Skeletal muscle satellite cell (primary cell): Measurements from ENCODE around the gene MYO1D.

Experiments
- H3K27me3 ChIP-seq: 2 replicates; pipeline ENCODE4 v1.7.0; 2013; ENCODE audit warnings: low read length; ENCODE audit not compliant: control insufficient read depth, insufficient read depth
- H3K36me3 ChIP-seq: 2 replicates; pipeline ENCODE4 v1.7.0; 2013; ENCODE audit warnings: mild to moderate bottlenecking, control low read depth, low read length; ENCODE audit not compliant: insufficient read depth
- H3K4me1 ChIP-seq: 2 replicates; pipeline ENCODE4 v1.7.0; 2013; ENCODE audit warnings: low read length; ENCODE audit not compliant: control insufficient read depth, insufficient read depth
- H3K4me2 ChIP-seq: 2 replicates; pipeline ENCODE4 v1.7.0; 2013; ENCODE audit warnings: mild to moderate bottlenecking, low read length
- H3K4me3 ChIP-seq: 2 replicates; pipeline ENCODE4 v1.7.0; 2013; ENCODE audit warnings: low read length
- H3K9ac ChIP-seq: 2 replicates; pipeline ENCODE4 v1.7.0; 2013; ENCODE audit warnings: mild to moderate bottlenecking, low read depth, low read length, moderate library complexity
- H3K9me3 ChIP-seq: replicated peaks from 2 replicates; pipeline ENCODE4 v1.7.0; 2013; ENCODE audit warnings: mild to moderate bottlenecking, control low read depth, low read length

Gene MYO1D

GRCh38 chr17:32626379-32626791, 250.5 kb downstream of the MYO1D start:
- Histone ChIP-seq H3K9ac (no peak overlapping the region), H3K4me1 (peaks cover 14% of the 10 kb centered on the region), H3K9me3 (no peaks in the 10 kb centered on the region), H3K27me3 (no peaks in the 10 kb centered on the region), H3K4me2 (no peak overlapping the region), H3K36me3 (no peaks in the 10 kb centered on the region), H3K4me3 (no peak overlapping the region)

DNA sequence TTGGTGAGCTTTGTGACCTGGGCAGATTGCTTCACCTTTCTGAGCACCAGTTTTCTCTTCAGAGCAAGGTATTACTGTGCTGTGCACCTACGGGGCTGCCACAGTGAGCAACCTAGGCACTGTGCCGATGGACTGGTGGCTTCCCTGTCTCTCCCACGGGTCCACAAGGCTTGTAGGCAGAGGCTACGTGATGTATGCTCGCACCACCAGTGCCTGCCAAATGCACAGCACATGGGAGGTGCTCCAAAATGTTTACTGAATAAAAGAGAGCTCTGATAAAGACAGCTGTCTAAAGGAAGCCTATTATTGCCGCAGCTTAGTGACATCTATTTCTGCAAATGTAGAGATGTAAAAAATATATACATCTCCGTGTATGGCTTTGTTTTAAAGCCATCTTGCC, 251.0 kb downstream of the MYO1D start:
- H3K9me3 ChIP-seq, result no peaks in the 10 kb centered on the region
- no peaks in the 10 kb centered on the region for H3K27me3 ChIP-seq
- no peak overlapping the region for H3K4me2 ChIP-seq
- no peak overlapping the region for H3K9ac ChIP-seq
- no peak overlapping the region for H3K4me3 ChIP-seq
- H3K4me1 ChIP-seq, result peaks cover 14% of the 10 kb centered on the region
- no peaks in the 10 kb centered on the region for H3K36me3 ChIP-seq

GRCh38 chr17:32623196-32623595, 253.7 kb downstream of the MYO1D start:
- Histone ChIP-seq H3K9me3 (no peaks in the 10 kb centered on the region), H3K36me3 (no peaks in the 10 kb centered on the region), H3K9ac (no peak overlapping the region), H3K27me3 (no peaks in the 10 kb centered on the region), H3K4me3 (no peak overlapping the region), H3K4me2 (no peak overlapping the region), H3K4me1 (peaks cover 14% of the 10 kb centered on the region)

- Histone ChIP-seq H3K4me3 (no peak overlapping the region), H3K4me2 (no peak overlapping the region), H3K9ac (no peak overlapping the region), H3K9me3 (no peaks in the 10 kb centered on the region), H3K36me3 (no peaks in the 10 kb centered on the region), H3K27me3 (no peaks in the 10 kb centered on the region), H3K4me1 (peaks cover 10% of the 10 kb centered on the region)
These were observed 254.4 kb downstream of the MYO1D start for GRCh38 chr17:32622540-32622939.

GRCh38 chr17:32621612-32622312, 255.2 kb downstream of the MYO1D start:
- no peaks in the 10 kb centered on the region for H3K27me3 ChIP-seq
- no peaks in the 10 kb centered on the region for H3K36me3 ChIP-seq
- H3K4me2 ChIP-seq, result no peak overlapping the region
- H3K4me3 ChIP-seq, result no peak overlapping the region
- H3K9me3 ChIP-seq, result no peaks in the 10 kb centered on the region
- H3K9ac ChIP-seq, result no peak overlapping the region
- peaks cover 5% of the 10 kb centered on the region for H3K4me1 ChIP-seq

- Histone ChIP-seq H3K4me2 (no peak overlapping the region), H3K36me3 (no peaks in the 10 kb centered on the region), H3K4me3 (no peak overlapping the region), H3K9me3 (no peaks in the 10 kb centered on the region), H3K27me3 (no peaks in the 10 kb centered on the region), H3K4me1 (no peaks in the 10 kb centered on the region), H3K9ac (no peak overlapping the region)
These were observed 261.6 kb downstream of the MYO1D start for GRCh38 chr17:32615326-32615725.

GRCh38 chr17:32610943-32611342, 266.0 kb downstream of the MYO1D start:
- H3K36me3 ChIP-seq, result no peaks in the 10 kb centered on the region
- no peaks in the 10 kb centered on the region for H3K27me3 ChIP-seq
- no peaks in the 10 kb centered on the region for H3K4me1 ChIP-seq
- H3K4me2 ChIP-seq, result no peak overlapping the region
- H3K4me3 ChIP-seq, result no peak overlapping the region
- H3K9ac ChIP-seq, result no peak overlapping the region
- no peaks in the 10 kb centered on the region for H3K9me3 ChIP-seq

DNA sequence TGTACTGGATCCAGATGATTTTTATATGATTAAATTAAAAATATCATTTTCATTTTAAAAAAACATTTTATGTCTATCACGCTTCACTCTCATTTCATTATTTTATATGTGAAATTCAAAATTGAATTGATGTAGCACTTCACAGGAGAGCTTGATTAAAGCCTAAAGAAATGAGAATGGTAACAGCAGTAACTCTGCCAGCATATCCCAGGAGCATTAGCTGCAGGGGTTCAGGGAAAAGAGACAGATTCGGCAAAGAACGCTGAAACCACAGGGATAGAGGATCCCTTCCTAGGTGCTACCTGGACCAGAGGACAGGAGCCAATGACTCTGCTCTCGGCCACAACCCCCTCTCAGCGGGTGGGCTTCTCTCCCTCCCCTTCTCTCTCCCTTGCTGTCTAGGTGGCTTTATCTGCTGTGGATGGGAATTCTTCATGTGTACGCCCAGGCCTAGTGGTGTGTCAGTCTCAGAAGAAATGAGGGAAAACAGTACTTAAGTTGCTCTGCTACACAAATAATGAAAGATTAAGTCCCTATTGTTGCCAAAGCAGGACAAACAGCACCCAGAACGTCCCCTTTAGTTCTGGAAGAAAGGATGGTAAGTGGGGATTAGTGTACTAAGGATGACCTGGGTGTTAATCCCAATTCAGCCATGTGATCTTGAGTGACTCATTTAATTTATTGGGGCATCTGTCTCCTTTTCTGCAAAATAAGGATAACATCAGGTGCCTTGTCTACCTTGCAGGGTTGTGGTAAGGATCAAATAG, 266.9 kb downstream of the MYO1D start:
- Histone ChIP-seq H3K27me3 (no peaks in the 10 kb centered on the region), H3K9ac (no peak overlapping the region), H3K36me3 (no peaks in the 10 kb centered on the region), H3K4me1 (no peaks in the 10 kb centered on the region), H3K4me3 (no peak overlapping the region), H3K9me3 (no peaks in the 10 kb centered on the region), H3K4me2 (no peak overlapping the region)

GRCh38 chr17:32609085-32609484, 267.8 kb downstream of the MYO1D start:
- Histone ChIP-seq H3K4me2 (no peak overlapping the region), H3K9me3 (no peaks in the 10 kb centered on the region), H3K27me3 (no peaks in the 10 kb centered on the region), H3K4me3 (no peak overlapping the region), H3K36me3 (no peaks in the 10 kb centered on the region), H3K9ac (no peak overlapping the region), H3K4me1 (no peaks in the 10 kb centered on the region)

DNA sequence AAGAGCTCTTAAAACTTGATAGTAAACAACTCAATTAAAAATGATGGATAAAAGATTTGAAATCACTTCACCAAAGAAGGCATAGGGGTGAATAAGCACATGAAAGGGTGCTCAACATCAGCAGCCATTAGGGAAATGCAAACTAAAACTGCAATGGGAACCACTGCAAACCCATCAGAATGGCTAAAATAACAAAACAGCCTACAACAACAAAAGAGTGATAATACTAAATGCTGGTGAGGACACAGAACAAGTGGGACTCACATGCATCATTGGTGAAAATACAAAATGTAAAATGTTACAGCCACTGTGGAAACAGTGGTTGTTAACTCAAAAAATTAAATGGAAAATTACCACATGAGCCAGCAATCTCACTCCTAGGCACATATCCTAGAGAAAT, 268.7 kb downstream of the MYO1D start:
- no peaks in the 10 kb centered on the region for H3K9me3 ChIP-seq
- no peak overlapping the region for H3K4me2 ChIP-seq
- H3K27me3 ChIP-seq, result no peaks in the 10 kb centered on the region
- no peaks in the 10 kb centered on the region for H3K4me1 ChIP-seq
- no peaks in the 10 kb centered on the region for H3K36me3 ChIP-seq
- H3K9ac ChIP-seq, result no peak overlapping the region
- no peak overlapping the region for H3K4me3 ChIP-seq

GRCh38 chr17:32604966-32605365, 272.0 kb downstream of the MYO1D start:
- H3K4me2 ChIP-seq, result no peak overlapping the region
- no peaks in the 10 kb centered on the region for H3K27me3 ChIP-seq
- no peak overlapping the region for H3K4me3 ChIP-seq
- no peaks in the 10 kb centered on the region for H3K9me3 ChIP-seq
- no peaks in the 10 kb centered on the region for H3K4me1 ChIP-seq
- H3K36me3 ChIP-seq, result no peaks in the 10 kb centered on the region
- H3K9ac ChIP-seq, result no peak overlapping the region

GRCh38 chr17:32602396-32602795, 274.5 kb downstream of the MYO1D start:
- no peak overlapping the region for H3K9ac ChIP-seq
- H3K4me2 ChIP-seq, result no peak overlapping the region
- no peaks in the 10 kb centered on the region for H3K27me3 ChIP-seq
- H3K9me3 ChIP-seq, result no peaks in the 10 kb centered on the region
- H3K4me3 ChIP-seq, result no peak overlapping the region
- H3K4me1 ChIP-seq, result no peaks in the 10 kb centered on the region
- no peaks in the 10 kb centered on the region for H3K36me3 ChIP-seq
